HG03097 (cell line): Measurements from ENCODE around the gene RFX4.
"Not testable (repeated sequence)": the region's sequence is repeated elsewhere in the genome, so short reads cannot be mapped to it uniquely, and the experiment has no call there.

Source experiments
- ATAC-seq: cut with Tn5 transposase; IDR thresholded peaks from one replicate; pipeline ENCODE4 v1.9.1; 2021; ENCODE audit not compliant: unreplicated experiment, low FRiP score

Gene RFX4

GRCh38 chr12:106723416-106723815 is 140.6 kb downstream of the RFX4 start:
- no peak for ATAC-seq

- no peak for ATAC-seq
Observed at GRCh38 chr12:106724116-106724515, 141.3 kb downstream of the RFX4 start.

DNA sequence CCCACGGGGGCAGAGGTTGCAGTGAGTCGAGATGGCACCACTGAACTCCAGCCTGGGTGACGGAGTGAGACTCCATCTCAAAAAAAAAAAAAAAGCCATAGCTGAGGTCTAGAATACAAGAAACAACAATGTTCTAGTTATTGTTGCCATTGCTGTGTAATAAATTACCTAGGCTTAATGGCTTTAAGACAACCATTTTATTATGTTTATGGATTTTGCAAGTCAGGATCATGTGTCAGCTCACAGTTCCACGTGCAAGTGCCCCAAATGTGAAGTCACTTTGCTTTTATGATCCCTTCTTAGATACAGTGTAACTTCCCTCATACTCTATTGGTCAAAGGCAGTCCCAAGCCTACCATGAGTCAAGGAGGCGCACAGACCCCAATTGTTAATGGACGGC is 142.1 kb downstream of the RFX4 start:
- no peak for ATAC-seq

- not testable (repeated sequence) for ATAC-seq
Observed at GRCh38 chr12:106726603-106727202, 143.9 kb downstream of the RFX4 start.

DNA sequence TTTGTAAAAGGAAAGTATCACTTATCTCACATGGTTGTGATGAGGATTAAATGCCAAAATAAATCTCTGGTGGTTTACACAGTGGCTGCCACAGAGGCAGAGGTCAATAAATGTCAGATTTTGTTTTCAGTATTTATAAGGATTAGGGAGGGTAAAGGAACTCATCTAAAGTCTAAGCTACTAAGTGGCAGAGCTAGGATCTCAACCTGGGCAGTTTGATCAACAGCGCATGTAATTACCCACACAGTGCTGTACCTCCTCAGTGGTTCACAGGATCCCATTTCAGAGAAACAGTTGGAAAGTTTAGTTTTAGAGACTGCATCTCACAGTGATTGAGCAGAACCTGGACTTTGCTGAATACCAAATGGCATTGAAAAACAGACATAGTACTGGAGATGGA is 146.8 kb downstream of the RFX4 start:
- ATAC-seq = no peak

GRCh38 chr12:106732890-106733289 is 150.1 kb downstream of the RFX4 start:
- ATAC-seq = no peak

DNA sequence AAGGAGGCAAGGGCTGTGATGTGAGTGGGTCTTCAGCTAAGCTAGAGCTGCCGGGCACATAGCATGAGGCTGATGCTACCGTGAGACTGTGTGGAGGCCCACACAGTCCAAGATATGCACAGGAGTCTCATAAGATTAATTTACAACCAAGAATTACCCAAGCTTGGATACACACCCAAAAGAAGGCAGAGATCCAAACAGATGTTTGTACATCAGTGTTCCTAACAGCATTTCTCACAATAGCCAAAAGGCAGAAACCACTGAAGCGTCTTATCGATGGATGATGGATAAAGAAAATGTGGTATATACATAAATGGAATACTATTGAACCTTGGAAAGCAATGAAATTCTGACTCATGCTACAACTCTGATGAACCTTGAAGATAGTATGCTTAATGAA is 150.9 kb downstream of the RFX4 start:
- ATAC-seq = no peak

GRCh38 chr12:106736051-106736957 is 153.5 kb downstream of the RFX4 start:
- no peak for ATAC-seq

- ATAC-seq = no peak
Observed at GRCh38 chr12:106739318-106739717, 156.5 kb downstream of the RFX4 start.

- ATAC-seq = no peak
Observed at GRCh38 chr12:106739815-106740530, 157.2 kb downstream of the RFX4 start.

DNA sequence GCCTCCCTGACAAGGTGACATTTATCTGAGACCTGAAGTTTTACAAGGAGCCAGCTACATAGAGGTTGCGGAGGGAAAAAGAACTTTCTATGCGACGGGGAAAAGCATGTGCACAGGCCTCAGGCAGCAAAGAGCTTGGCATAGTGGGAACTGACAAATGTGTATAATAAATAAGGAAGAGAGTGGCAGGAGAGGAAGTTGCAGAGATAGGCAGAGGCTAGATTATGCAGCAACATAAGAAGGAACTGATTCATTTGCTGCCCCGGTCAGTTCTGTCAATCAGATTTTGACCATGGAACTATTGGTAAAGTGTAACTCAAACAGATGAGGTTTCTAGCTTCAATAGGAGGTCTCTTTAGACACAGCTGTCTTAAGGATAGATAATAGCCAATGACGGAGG is 158.0 kb downstream of the RFX4 start:
- no peak for ATAC-seq

DNA sequence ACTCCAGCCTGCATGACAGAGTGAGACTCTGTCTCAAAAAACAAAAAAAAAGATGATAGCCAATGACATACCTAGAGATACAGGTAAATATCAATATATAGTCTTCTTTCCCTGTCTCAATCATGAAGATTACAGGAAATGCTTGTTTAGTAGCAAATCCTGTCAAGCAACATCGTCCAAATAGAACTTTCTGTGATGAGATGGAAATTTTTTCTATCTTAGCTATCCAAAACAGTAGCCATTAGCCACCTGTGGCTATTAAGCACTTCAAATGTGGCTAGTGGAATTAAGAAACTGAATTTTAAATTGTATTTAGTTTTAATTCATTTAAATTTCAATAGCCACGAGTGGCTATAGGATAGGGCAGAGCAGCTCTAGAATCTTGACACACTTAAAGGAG is 158.4 kb downstream of the RFX4 start:
- no peak for ATAC-seq

GRCh38 chr12:106743270-106743988 is 160.6 kb downstream of the RFX4 start:
- ATAC-seq = no peak

DNA sequence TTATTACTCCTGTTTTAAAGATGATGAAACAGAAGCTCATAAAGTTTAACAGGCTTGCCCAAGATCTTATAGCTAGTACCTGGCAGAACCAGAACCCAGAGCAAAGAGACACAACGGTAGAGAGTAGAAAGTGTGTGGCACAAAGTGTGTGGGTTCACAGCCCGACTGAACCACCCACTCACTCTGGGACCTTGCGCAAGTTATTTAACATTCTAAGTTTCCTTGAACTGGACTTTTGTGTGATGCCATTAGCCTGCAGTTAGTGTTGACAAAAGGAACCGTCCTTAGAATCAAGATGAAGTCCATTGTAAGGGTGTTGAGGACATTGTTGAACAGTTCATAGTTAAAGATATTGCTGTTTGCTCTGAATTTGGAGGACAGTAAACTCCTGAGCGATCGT is 161.8 kb downstream of the RFX4 start:
- no peak for ATAC-seq

GRCh38 chr12:106745181-106745745 is 162.5 kb downstream of the RFX4 start:
- no peak for ATAC-seq

- no peak for ATAC-seq
Observed at GRCh38 chr12:106747973-106748436, 165.2 kb downstream of the RFX4 start.

- ATAC-seq = no peak
Observed at GRCh38 chr12:106750524-106750923, 167.7 kb downstream of the RFX4 start.

DNA sequence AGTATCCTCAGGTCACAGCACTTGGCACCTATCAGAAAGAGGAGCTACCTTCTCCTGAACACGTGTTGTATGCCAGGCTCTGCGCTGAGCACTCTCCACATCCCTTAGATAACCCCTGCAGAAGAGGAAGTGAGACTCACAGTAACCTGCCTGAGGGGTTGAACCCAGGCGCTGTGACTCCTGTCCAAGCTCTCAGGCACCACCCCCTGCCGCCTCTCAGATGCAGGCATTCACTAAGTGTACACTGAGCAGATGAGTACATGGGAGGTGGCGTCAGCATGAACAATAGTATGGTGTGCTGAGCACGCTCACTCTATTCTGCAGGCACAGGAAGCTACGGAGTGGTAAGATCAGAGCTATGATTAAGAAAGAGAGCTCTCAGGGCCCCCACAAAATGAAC is 170.7 kb downstream of the RFX4 start:
- ATAC-seq = peak; percentile 87

DNA sequence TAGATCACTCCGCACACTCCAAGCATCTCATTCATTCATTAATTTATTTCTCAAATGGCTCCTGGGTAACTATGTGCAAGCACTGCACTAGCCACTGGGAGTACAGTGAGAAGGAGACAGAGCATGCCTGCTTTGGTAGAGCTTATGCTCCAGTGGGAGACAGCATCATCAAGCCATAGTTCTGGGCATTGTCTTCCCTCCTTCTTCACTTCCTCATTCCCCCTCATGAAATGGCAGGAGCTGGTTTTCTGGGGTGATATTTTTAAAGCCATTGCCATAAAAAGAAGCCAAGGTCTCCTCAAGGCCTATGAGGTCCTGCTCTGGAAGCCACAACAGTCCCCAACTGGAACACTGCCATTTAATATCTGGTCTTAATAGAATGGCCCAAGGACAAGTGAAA is 171.5 kb downstream of the RFX4 start:
- ATAC-seq = no peak

DNA sequence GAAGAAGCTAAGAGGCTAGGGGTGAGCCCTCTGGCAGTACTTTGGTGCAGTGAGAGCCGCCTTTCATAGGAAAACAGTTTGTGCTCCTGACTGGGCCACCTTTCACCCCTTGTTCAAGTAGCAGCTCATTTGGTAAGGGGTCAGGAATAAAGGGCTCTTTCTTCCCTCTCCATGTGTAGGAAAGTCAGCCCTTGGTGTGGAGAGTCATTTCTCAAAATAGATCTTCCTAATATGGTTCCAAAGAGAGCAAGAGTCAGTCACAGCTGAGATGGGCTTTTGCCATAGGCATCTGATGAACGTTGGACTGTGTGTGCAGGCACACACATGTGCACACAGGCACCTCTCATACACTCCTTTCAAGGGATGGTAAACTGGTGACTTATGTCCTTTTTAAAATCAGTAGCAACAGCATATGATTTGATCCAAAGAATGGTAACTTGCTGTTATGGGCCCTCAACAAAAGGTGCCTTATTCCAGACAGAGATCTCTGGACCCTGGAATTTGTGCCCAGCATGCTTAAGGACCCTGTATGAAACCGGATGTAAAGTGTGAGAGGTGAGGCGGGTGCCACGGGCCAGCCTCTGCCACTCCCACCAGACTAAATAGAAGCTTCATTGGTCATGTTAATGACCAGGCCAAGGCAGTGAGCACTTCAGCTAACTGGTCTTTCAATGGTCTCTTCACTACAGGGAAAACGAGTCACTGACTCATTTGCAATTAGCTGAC is 175.0 kb downstream of the RFX4 start:
- no peak for ATAC-seq
